ENCODE results near the gene RANBP3L.
"Not testable (repeated sequence)": the region's sequence is repeated elsewhere in the genome, so short reads cannot be mapped to it uniquely, and the experiment has no call there.

The RANBP3L gene

GRCh38 chr5:36285837-36286615 lies 15.7 kb downstream of the RANBP3L start:
- DNase-seq (ENCODE audit: low spot score), result no peak

GRCh38 chr5:36283775-36284174 lies 17.9 kb downstream of the RANBP3L start:
- not testable (repeated sequence) for DNase-seq (ENCODE audit: low spot score)

- no peak for DNase-seq (ENCODE audit: low spot score)
These were observed 20.1 kb downstream of the RANBP3L start for GRCh38 chr5:36281626-36282025.

GRCh38 chr5:36279054-36279698 lies 22.5 kb downstream of the RANBP3L start:
- DNase-seq (ENCODE audit: low spot score), result no peak

- DNase-seq (ENCODE audit: low spot score), result no peak
These were observed 24.1 kb downstream of the RANBP3L start for GRCh38 chr5:36277521-36278176.

- no peak for DNase-seq (ENCODE audit: low spot score)
These were observed 24.8 kb downstream of the RANBP3L start for GRCh38 chr5:36276864-36277263.

- no peak for DNase-seq (ENCODE audit: low spot score)
These were observed 27.7 kb downstream of the RANBP3L start for GRCh38 chr5:36273809-36274526.

- DNase-seq (ENCODE audit: low spot score), result no peak
These were observed 29.5 kb downstream of the RANBP3L start for GRCh38 chr5:36272136-36272690.

- DNase-seq (ENCODE audit: low spot score), result no peak
These were observed 30.7 kb downstream of the RANBP3L start for GRCh38 chr5:36270876-36271575.

GRCh38 chr5:36270175-36270574 lies 31.5 kb downstream of the RANBP3L start:
- no peak for DNase-seq (ENCODE audit: low spot score)

GRCh38 chr5:36269478-36269877 lies 32.2 kb downstream of the RANBP3L start:
- no peak for DNase-seq (ENCODE audit: low spot score)

GRCh38 chr5:36267905-36268304 lies 33.8 kb downstream of the RANBP3L start:
- DNase-seq (ENCODE audit: low spot score), result no peak

- no peak for DNase-seq (ENCODE audit: low spot score)
These were observed 37.4 kb downstream of the RANBP3L start for GRCh38 chr5:36264202-36264760.

GRCh38 chr5:36261186-36261585 lies 40.5 kb downstream of the RANBP3L start:
- DNase-seq (ENCODE audit: low spot score), result no peak

GRCh38 chr5:36253575-36253974 lies 48.1 kb downstream of the RANBP3L start:
- DNase-seq (ENCODE audit: low spot score), result no peak

- no peak for DNase-seq (ENCODE audit: low spot score)
These were observed 48.9 kb downstream of the RANBP3L start for GRCh38 chr5:36252722-36253365.

- no peak for DNase-seq (ENCODE audit: low spot score)
These were observed 50.5 kb downstream of the RANBP3L start for GRCh38 chr5:36251218-36251617.

- no peak for DNase-seq (ENCODE audit: low spot score)
These were observed 51.3 kb downstream of the RANBP3L start for GRCh38 chr5:36250427-36250826.

GRCh38 chr5:36246036-36246800 lies 55.5 kb downstream of the RANBP3L start:
- no peak for DNase-seq (ENCODE audit: low spot score)

- DNase-seq (ENCODE audit: low spot score), result no peak
These were observed 57.6 kb downstream of the RANBP3L start for GRCh38 chr5:36244076-36244475.
